HG02798 (cell line): Measurements from ENCODE around the gene EPB42.
"Not testable (repeated sequence)": the region's sequence is repeated elsewhere in the genome, so short reads cannot be mapped to it uniquely, and the experiment has no call there.

Experiments used
- ATAC-seq: cut with Tn5 transposase; IDR thresholded peaks from one replicate; pipeline ENCODE4 v1.9.1; 2021; ENCODE audit warnings: mild to moderate bottlenecking; ENCODE audit not compliant: unreplicated experiment, poor library complexity

EPB42 gene

DNA sequence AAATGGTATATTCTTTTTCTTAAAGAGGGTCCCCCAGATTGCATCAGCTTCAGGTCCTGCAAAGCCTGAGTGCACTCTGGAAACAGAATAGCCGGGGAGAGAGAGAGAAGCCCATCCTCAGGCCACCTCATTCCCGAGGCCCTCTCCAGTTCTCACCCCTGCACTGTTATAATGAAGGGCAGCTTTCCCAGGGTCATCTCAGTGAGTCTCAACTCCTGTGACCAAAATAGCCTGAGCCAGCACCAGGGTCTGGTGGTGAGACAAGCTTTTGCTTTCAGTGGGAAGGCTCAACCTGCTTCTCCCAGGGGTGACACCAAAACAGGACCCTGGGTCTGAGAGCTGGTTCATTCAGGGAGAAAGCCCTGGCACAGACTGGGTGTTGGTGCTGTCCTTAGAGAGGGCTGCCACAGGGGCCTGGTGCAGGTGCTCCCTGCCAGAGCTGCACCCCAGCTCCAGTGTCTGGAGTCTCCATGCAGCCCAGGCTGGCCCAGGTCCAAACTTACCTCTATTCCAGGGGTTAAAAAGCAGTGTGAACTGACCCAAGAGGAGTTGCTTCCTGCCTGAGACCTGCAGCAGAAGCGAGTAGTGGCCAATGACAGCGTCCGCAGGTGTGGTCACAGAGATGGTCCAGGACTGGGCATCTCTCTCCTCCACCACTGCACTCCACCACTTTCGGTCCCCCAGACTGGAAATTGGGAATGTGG, 6.1 kb downstream of the EPB42 start:
- no peak for ATAC-seq

DNA sequence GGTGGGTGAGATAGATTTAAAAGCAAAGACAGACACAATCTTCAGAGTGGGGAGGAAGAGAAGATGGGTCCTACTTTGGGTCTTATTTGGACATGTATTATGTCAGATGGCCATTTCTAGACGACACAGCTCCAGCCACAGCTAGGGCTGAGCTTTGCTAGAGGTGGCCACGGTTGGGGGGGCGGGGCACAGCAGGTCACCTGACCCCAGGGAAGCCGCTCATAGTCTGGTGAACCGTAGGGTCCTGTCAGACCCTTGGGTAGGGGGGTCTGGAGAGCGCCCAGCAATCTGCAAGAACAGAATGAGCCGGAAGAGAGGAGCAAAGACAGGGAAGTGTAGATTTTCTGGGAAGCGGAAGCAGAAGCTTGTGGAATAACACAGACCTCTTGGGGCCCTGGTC, 6.6 kb downstream of the EPB42 start:
- ATAC-seq = no peak

DNA sequence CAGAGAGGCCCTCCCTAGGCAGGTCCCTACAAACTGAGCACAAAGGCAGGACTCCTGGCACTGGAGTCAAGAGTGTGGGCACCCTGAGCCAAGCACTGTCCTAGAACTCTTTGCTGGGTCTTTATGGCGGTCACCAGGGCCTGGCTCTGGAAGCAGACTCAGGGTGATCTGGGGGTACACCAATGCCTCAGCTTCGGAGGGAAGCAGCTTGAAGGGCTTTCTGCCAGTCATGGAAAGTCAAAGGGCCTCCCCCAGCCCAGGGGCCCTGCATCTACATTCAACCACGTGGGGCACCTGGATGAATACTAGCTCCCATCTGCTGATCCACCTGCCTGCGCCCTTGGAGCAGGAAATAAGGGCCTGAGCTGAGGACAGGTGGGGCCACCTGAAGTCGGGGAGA, 7.4 kb downstream of the EPB42 start:
- no peak for ATAC-seq

DNA sequence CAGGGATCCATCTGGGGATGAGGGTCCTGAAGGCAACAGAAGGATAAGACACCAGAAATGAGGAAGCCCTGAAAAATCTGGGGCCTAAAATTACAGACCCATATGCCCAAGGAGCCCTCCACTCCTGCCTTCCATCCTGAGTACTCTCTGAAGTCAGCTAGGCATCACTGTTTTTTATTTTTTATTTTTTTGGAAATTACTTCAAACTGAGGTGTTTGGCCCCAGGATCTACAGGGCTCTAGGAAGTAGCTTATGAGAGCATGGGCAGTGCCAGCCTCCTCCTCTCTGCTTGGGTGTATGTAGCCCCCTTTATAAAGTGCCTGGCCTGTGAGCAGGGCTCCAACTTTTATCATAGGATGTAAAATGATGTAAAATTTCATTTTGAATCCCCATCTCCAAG, 7.9 kb downstream of the EPB42 start:
- no peak for ATAC-seq

DNA sequence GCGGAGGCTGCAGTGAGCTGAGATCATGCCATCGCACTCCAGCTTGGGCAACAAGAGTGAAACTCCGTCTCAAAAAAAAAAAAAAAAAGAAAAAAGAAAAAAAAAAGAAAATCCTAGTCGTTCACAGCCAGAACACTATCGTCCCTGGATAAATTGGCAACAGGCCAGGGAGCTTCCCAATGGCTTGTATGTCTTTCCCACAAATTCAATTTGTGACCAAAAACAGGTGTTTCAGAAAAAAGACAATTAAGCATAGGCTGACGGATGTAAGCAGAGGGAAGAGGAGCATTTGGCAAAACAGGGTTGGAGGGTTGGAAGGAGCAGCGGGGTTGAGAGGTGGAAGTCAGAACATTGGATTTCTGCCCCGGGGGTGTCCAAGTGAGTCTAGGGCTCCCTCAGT, 8.5 kb downstream of the EPB42 start:
- no peak for ATAC-seq

DNA sequence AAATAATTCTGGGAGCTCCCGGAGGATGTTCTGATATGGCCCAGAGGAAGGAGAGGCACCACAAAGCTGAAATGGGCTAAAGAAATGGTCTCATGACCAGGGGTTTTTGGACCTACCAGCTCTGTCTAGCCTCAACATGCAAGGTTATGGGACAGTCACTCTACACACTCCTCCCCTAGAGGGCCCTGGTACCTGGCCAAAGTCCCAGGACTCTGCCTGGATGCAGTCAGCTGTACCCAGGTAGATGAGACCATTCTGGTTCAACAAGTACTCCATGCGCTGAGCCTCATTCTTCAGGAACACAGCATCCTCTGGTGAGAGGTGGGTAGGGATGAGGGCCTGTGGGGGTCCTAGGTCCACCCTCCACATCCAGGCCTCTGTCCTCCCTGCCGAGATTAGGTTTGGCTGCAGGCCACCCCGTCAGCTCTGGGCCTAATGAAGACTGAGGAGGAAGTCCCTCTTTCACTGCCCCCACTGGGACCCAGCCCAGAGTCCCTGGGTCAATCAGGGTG, 9.5 kb downstream of the EPB42 start:
- ATAC-seq = no peak

DNA sequence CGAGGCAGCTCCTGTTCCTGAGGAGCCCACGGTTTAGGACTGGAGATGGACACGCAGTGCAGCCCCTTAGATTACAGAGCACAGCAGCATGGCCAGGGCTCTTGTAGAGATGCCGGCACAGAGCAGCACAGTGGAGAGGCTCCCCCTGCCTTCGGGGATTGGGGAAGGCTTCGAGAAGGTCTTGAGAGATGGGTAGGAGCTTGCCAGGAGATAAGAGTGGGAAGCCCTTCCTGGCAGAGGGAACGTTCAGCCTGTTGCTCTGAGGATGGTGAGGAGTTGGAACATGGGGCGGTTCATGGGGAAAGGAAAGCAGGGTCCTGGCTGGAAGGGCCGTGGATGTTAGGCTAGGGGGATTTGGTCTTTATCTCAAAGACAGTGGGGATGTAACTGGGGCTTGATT, 10.0 kb downstream of the EPB42 start:
- no peak for ATAC-seq

DNA sequence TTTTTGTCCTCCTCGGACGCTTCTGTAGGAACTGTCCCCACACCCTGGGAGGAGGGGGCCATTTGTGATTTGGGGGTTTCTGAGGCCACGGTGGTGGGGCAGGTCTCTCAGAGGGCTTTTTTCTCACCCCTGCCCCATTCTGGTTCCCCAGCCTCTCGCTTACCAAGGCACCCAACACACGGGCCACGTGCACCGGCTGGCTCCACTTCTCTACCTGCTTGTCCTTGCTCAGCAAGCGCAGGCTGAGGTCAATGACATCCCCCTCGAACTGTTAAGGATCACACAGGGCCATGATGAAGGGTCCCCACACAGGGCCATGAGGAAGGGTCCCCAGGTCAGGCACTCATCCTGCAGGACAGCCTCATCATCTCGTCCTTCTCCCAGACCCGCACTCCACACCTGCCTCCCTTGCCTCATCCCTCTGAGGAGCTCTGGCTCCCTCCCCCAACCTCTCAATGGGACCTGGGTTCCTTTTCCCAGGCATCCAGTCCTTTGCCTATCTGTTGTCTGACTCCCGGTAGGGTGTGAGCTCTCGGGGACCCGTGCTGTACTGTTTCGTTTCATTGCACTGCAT, 10.6 kb downstream of the EPB42 start:
- ATAC-seq = no peak

DNA sequence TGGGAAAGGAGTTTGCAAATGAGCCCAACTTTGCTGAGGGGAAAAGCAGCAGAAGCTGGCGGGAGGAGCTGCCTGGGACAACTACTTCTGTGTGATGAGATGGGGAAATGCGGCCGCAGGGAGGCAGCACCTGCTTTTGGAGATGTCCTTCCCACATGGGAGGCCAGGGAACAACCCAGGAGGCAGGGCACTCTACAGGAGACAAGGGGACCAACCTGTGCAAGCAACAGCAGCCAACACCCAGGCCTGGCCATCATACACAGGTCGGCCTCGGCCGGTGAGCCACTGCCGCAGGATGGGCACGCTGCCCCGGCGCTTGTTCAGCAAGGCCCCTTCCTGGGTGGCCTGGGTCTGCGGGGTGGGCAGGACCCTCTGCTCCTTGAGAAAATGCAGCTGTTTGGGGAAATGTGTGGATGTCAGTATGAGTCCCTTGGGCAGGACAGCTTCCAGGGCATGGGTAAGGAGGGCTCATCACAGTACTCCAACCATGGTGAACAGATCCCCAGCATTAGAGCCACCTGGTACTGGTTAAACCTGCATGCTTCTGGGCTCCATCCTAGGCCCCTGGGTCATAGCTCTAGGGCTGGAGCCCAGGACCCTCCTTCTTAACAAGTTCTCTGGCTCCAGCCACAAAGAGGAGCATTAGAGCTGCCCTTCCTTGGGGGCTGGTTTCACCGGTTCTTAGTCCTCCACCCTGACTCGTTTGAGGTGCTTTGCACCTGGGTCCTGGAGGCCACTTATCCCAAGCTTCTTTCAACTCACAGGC, 11.6 kb downstream of the EPB42 start:
- ATAC-seq = no peak

DNA sequence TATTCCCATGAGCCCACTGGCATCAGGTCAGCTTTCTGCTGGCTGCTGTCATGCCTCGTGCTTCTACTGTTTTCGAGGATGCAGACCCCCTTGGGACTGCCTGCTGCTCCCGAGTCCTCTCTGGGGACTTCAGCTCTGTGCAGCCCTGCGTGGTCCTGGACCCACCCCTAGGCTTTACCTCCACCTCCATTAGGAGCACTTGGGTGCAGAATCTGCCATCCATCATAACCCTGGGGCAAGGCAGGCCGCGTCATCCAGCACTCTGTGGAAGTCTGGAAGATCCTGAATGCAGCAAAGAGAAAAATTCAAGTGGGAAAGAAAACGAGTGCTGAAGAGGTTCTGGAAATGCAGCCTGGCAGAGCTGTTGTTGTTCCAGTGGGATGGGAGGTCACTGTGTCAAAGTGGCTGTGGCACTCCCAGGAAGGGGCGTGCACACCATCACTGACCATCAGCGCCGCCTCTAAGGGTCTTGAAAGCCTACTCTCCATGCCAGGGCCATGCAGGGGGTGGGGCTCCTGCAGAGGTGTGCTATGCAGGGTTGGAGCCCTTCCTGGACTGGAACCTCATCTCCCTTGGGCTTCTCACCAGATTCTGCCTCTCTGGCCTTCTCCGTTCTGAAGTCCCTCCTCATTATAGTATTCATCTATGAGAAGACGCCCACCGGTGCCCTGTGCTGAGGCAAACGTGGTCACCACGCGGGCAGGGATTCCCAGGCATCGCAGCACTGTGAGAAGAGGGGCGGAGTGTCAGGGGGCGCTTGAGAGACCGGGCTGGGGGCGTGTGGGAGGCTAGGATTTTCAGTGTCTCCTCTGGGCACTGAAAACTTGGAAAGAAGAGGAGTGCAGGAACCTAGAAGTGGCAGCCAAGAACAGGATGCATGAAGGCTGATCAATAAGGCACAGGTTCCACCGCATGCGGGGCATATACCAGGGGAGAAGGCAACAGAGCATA, 12.5 kb downstream of the EPB42 start:
- no peak for ATAC-seq

DNA sequence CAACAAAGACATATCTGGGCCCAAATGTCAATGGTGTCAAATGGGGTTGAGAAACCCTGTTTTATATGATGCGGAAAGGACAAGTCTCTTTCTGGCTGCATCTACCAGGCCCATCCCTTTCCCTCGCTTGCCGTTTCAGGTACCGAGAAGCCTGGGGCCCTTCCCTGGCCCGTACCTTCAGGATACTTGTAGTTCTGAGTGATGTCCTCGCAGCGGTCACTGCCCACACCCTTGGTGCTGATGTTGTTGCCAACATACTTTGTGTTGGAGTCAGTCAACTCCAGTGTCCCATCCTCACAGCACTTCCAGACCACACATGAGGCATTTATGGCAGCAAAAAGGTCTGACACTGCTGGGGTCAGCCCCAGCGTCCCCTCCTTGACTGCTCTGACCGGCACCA, 13.8 kb downstream of the EPB42 start:
- ATAC-seq = no peak

DNA sequence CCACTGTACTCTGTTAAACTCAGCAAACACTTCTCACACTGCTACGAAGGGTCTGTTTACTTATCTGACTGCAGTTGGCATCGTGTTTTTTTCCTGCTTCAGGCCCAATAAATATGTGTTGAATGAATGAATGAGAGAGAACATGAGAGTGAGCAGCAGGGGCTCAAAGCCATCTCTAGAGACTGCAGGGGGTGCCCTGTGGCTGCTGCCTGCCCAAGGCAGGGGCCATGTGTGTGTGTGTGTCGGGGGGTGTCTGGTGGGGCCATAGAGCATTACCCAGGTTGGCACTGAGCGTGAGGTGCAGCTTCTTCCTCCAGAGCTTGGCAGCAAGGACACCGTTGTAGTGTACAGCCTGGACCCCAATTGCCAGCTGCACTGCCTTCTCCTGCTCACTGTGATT, 14.8 kb downstream of the EPB42 start:
- no peak for ATAC-seq

DNA sequence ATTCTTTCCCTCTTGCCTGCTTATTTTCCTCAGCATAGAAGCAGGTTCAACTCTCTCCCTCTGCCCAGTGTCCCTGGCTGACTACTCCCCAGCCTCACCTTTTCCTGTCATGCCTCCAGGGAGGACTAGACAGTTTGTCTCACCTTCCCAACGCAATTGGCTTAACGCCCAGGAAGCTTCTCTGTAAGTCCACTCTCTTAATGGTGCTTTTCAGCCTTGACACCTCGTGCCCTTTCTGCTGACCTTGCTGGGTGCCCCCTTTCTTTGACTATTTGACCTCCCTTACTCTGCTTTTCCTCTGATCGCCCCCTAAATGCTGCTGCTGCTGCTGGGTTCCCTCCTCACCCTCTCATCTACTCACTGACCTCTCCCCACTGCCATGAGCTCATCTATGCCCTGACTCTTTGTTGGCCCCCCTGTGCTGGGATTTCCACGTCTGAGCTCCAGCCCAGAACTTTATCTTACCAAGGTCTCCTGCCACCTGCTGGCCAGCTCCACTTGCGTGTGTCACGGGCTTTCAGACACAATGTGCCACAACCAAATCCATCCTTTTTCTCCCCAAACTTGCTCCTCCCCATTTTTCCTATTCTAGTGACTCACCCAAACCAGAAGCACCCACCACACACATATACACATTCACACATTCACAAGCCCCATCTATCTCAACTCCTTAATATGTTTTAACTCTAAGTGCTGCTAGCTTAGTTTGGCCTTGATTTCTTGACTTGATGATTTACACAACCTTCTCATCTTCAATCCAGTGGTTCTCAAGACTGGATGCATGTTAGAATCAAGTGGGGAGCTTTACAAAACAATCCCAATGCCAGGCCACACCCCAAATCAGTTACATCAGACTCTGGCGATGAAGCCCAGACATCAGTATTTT, 16.6 kb downstream of the EPB42 start:
- ATAC-seq = no peak

DNA sequence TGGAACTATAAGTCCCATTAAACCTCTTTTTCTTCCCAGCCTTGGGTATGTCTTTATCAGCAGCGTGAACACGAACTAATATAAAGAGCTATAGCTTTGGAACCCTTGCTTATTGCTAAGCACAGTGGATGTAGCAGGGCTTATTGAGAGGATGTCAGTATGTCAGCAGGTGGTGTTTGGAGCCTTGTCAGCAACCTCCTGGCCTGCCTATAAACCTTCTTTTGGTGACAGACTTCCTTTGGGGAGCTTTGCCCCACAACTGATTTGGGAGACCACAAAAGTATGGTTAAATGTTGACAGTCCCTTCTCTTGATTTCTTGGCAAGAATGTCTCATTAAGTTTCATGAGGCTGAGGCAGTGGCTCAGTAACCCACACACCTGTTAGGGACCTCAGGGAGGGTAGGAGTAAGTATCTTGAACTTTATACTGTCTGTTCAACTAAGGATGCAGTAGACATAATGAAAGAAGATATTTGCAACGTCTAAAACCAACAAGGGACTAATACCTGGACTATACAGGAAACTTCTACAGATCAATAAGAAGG, 20.8 kb downstream of the EPB42 start:
- no peak for ATAC-seq

DNA sequence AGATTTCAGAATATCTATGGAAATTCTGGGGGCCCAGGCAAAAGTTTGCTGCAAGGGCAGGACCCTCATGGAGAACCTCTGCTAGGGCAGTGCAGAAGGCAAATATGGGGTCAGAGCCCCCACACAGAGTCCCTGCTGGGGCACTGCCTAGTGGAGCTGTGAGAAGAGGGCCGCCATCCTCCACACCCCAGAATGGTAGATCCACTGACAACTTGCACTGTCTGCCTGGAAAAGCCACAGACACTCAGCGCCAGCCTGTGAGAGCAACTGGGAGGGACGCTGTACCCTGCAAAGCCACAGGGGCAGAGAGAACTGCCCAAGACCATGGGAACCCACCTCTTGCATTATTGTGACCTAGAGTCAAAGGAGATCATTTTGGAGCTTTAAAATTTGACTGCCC, 21.8 kb downstream of the EPB42 start:
- no peak for ATAC-seq

DNA sequence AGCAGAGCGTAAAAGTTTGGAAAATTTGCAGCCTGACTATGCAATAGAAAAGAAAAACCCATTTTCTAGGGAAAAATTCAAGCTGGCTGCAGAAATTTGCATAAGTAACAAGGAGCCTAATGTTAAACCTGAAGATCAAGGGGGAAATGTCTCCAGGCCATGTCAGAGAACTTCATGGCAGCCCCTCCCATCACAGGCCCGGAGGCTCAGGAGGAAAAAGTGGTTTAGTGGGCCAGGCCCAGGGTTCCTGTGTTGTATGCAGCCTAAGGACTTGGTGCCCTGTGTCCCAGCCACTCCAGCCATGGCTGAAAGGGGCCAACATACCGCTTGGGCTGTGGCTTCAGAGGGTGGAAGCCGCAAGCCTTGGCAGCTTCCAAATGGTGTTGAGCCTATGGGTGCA, 22.3 kb downstream of the EPB42 start:
- not testable (repeated sequence) for ATAC-seq

DNA sequence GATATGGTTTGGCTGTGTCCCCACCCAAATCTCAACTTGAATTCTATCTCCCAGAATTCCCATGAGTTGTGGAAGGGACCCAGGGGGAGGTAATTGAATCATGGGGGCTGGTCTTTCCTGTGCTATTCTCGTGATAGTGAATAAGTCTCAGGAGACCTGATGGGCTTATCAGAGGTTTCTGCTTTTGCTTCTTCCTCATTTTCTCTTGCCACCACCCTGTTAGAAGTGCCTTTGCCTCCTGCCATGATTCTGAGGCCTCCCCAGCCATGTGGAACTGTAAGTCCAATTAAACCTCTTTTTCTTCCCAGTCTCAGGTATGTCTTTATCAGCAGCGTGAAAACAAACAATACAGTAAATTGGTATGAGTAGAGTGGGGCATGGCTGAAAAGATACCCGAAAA, 23.0 kb downstream of the EPB42 start:
- ATAC-seq = not testable (repeated sequence)

DNA sequence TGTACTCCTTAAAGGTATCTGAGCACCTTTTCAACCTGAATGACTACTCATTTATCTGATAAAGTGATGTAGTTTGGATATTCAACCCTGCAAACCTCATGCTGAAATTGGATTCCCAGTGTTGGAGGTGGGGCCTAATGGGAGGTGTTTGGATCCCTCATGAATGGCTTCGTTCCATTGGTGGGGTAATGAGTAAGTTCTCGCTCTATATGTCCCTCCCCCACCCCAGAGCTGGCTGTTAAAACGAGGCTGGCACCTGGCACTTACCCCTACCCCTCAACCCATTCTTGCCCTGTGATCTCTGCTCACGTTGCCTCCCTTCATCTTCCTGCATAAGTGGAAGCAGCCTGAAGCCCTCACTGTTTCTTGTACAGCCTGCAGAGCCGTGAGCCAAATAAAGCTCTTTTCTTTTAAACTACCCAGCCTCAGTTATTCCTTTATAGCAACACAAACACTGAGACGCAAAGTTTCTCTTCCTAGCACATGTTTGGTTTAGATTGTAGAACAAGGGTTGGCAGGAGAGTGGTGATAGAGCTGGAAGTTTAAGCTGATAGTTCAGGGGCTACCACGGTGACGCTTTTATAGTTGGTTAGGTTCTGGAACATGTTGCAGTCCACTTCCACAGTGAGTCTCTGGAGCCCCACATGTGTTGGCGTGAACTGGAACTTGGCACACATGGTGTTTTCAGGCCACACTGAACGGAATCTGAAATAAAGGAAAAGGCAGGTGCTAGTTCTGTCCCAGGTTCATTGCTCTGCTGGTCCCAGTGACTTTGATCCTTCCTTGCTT, 23.9 kb downstream of the EPB42 start:
- no peak for ATAC-seq
